Sciatic nerve (tissue), 2 donors: ENCODE data around the gene ADISSP. TPM values are rescaled to one million over a fixed set of nuclear protein-coding genes. Genes with fewer than 3 reads are reported as not detected.

ENCODE experiments used
- ATAC-seq: fragments of 200-7000 bp; cut with Tn5 transposase; one replicate; pipeline ENCODE4 v1.9.1; 2020; ENCODE audit warnings: mild to moderate bottlenecking, moderate library complexity
- DNase-seq: peaks from one replicate; pipeline ENCODE4 v3.0.0-alpha.2; 2020; ENCODE audit warnings: low spot score
- intact Hi-C: fragments of 100-400 bp; cut with DNase I; formaldehyde crosslinking; loops from one replicate; pipeline ENCODE4 v1.14.2; 2022
- total RNA-seq: library from RNA; stranded (reverse); fragmentation: NEBNext Ultra II Directional; extraction: Animal tissue kit (Norgen Biotek cat#: 25700); gene quantifications from one replicate; pipeline ENCODE4 v1.2.1, GENCODE V29; 2021
- donor health status: DM: no; HTN: no; CAD: no.
- donor health status: DM: no; HTN: no; CAD: no.

The ADISSP gene
- total RNA-seq, 1 donor from 2014 or later = 25.7 TPM

GRCh38 chr20:3706774-3707507 is 60.6 kb downstream of the ADISSP start:
- ATAC-seq (no peak), DNase-seq (no peak)
- intact Hi-C loops = no loop called here

GRCh38 chr20:3705970-3706739 is 61.4 kb downstream of the ADISSP start:
- no peak for DNase-seq
- ATAC-seq = no peak
- intact Hi-C loops = no loop called here

GRCh38 chr20:3705491-3705969 is 62.0 kb downstream of the ADISSP start:
- intact Hi-C loops = no loop called here
- ATAC-seq (no peak), DNase-seq (no peak)

GRCh38 chr20:3704087-3704486 is 63.5 kb downstream of the ADISSP start:
- intact Hi-C loops = no loop called here
- ATAC-seq (no peak), DNase-seq (no peak)

Other genes with a start within 250 kb of the ADISSP start
- gene GFRA4, start 104.4 kb downstream of the ADISSP start, total RNA-seq = not detected
- gene ADAM33, start 85.7 kb downstream of the ADISSP start, total RNA-seq = 117 TPM
- gene SIGLEC1, start 55.2 kb downstream of the ADISSP start, total RNA-seq = 19.2 TPM
- gene HSPA12B, start 35.1 kb downstream of the ADISSP start, total RNA-seq = 20.4 TPM
- not detected for gene SPEF1, start 13.7 kb upstream of the ADISSP start, total RNA-seq
- gene CENPB, start 19.0 kb upstream of the ADISSP start, total RNA-seq = 71.0 TPM
- gene CDC25B, start 28.6 kb upstream of the ADISSP start, total RNA-seq = 55.2 TPM
- 8.4 TPM for gene AP5S1, start 52.8 kb upstream of the ADISSP start, total RNA-seq
- gene MAVS, start 79.1 kb upstream of the ADISSP start, total RNA-seq = 37.8 TPM
- gene PANK2, start 121.6 kb upstream of the ADISSP start, total RNA-seq = 48.5 TPM
- gene RNF24, start 247.8 kb upstream of the ADISSP start, total RNA-seq = 37.7 TPM